ENCODE results near the gene KCTD6. TPM values are rescaled to one million over a fixed set of nuclear protein-coding genes. Genes with fewer than 3 reads are reported as not detected.

Gene KCTD6
- polyA plus RNA-seq, 1 of the 3 experiments (the other 2 are of a cell fraction) = 7.8 TPM

DNA sequence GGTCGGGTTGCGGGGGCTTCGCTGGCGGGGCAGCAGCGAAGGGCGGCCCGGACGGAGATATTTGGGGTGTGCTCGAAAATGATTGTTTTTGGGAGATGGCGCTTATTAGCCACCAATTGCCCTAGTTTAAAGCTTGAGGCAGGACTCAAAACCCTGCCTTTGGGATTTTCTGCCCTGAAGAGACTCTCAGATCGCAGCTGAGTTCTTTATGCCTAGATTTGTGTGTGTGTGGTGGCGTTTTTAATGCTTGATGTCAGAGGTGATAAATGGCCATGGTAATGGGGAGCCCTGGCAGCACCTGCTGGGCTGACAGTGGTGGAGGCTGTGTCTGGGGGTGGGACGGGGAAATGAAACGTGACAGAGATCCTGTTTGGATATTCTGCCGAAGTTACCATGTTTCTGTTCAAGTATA, 604 bp downstream of the KCTD6 start:
- DNase-seq = peak; percentile 44
- ChIA-PET POLR2A (no interaction called here), CTCF (interaction anchor here (0.6 to 6.1 kb wide), 32 partner anchors 9 to 623 kb away, joined by 3 to 99 read pairs (median 5); partner anchors contain the start of genes ACOX2, HTD2, PXK and RPP14)
- Histone ChIP-seq H3K9me2 (no peaks in the 10 kb centered on the region), H3K4me1 (ENCODE audit: control insufficient read depth in 1 of 2, insufficient read depth in 2 of 2, low read depth in 1 of 2, low read length in 1 of 2) (peaks cover 20 to 34% of the 10 kb centered on the region in 2 experiments; a peak in 3 of 4 replicates), H3K27ac (ENCODE audit: low read depth in 2 of 2, low read length in 1 of 2) (peak overlapping the region; percentile 21 to 85; a peak in 3 of 4 replicates), H3K36me3 (replicated peaks in 1 of 2; ENCODE audit: control insufficient read depth in 1 of 2, insufficient read depth in 2 of 2, low read length in 1 of 2) (no peaks in the 10 kb centered on the region), H3K9ac (peak overlapping the region; percentile 74), H3K27me3 (ENCODE audit: insufficient read depth) (no peaks in the 10 kb centered on the region), H3K4me3 (ENCODE audit: low read depth in 2 of 2, low read length in 1 of 2) (peak overlapping the region; percentile 84), H3K9me3 (no peaks in the 10 kb centered on the region), H3K79me2 (ENCODE audit: insufficient read depth) (peaks cover 52% of the 10 kb centered on the region), H3K4me2 (peak overlapping the region; percentile 85), H3F3A (replicated peaks; ENCODE audit: insufficient read depth) (peaks cover 8% of the 10 kb centered on the region), H4K20me1 (ENCODE audit: insufficient read depth) (peaks cover 23% of the 10 kb centered on the region; the same call in 1 of the 2 replicates), H2AFZ (ENCODE audit: low read depth) (peak overlapping the region; percentile 71; the same call in 1 of the 2 replicates)
- TF ChIP-seq ELF1 (IDR thresholded peaks at IDR 0.05) (no peak), CHD2 (IDR thresholded peaks at IDR 0.05; ENCODE audit: low read length, partially characterized antibody) (no peak), RXRA (IDR thresholded peaks at IDR 0.05; ENCODE audit: borderline replicate concordance, low read depth) (no peak), NRF1 (IDR thresholded peaks at IDR 0.05; ENCODE audit: low read depth, low read length) (no peak), TAF1 (IDR thresholded peaks at IDR 0.05; ENCODE audit: borderline replicate concordance, low read depth, low read length) (no peak), RCOR1 (IDR thresholded peaks at IDR 0.05; ENCODE audit: low read length) (no peak), TEAD4 (IDR thresholded peaks at IDR 0.05; ENCODE audit: borderline replicate concordance, insufficient read depth) (no peak), RFX5 (IDR thresholded peaks at IDR 0.05; ENCODE audit: low read length) (no peak), GABPA (IDR thresholded peaks at IDR 0.05; ENCODE audit: low read depth) (no peak), NFIC (IDR thresholded peaks at IDR 0.05; ENCODE audit: borderline replicate concordance) (no peak), YY1 (IDR thresholded peaks at IDR 0.05; ENCODE audit: low read depth) (no peak), FOXM1 (IDR thresholded peaks at IDR 0.05; ENCODE audit: low read depth) (no peak), GATA2 (CRISPR knock-in tag; IDR thresholded peaks at IDR 0.05) (no peak; the same call in 1 of the 2 replicates), MEF2A (IDR thresholded peaks at IDR 0.05; ENCODE audit: borderline replicate concordance, low read depth) (no peak), TCF12 (IDR thresholded peaks at IDR 0.05) (no peak)
- TF ChIP-seq, protein P1, sequence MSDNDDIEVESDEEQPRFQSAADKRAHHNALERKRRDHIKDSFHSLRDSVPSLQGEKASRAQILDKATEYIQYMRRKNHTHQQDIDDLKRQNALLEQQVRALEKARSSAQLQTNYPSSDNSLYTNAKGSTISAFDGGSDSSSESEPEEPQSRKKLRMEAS (IDR thresholded peaks at IDR 0.05; ENCODE audit: low read depth) = no peak
- TF ChIP-seq, protein P2, sequence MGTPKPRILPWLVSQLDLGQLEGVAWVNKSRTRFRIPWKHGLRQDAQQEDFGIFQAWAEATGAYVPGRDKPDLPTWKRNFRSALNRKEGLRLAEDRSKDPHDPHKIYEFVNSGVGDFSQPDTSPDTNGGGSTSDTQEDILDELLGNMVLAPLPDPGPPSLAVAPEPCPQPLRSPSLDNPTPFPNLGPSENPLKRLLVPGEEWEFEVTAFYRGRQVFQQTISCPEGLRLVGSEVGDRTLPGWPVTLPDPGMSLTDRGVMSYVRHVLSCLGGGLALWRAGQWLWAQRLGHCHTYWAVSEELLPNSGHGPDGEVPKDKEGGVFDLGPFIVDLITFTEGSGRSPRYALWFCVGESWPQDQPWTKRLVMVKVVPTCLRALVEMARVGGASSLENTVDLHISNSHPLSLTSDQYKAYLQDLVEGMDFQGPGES (IDR thresholded peaks at IDR 0.05; ENCODE audit: low read depth, low read length) = no peak
- TF ChIP-seq, protein P3, sequence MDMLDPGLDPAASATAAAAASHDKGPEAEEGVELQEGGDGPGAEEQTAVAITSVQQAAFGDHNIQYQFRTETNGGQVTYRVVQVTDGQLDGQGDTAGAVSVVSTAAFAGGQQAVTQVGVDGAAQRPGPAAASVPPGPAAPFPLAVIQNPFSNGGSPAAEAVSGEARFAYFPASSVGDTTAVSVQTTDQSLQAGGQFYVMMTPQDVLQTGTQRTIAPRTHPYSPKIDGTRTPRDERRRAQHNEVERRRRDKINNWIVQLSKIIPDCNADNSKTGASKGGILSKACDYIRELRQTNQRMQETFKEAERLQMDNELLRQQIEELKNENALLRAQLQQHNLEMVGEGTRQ (IDR thresholded peaks at IDR 0.05; ENCODE audit: borderline replicate concordance, low read depth, low read length) = no peak
- 4% methylated on average over 12 of the region's 15 CpGs for WGBS (ENCODE audit: low lambda C conversion rate)

All from SK-N-SH (cell line).